ENCODE measurements around the gene LIMA1. TPM values are rescaled to one million over a fixed set of nuclear protein-coding genes. Genes with fewer than 3 reads are reported as not detected.

The LIMA1 gene
- total and polyA plus RNA-seq, 2 of the 4 experiments (the other 2 are of a cell fraction) = 126 to 163 TPM

- Histone ChIP-seq H2BK120ac (ENCODE audit: low read depth, low read length) (no peak overlapping the region; the same call in 1 of the 2 replicates), H2AK9ac (replicated peaks; ENCODE audit: low read depth, low read length, poor library complexity) (no peak overlapping the region), H3K27me3 (ENCODE audit: control insufficient read depth, insufficient read depth, low read length) (no peaks in the 10 kb centered on the region), H3K4ac (ENCODE audit: low read depth, low read length) (peak overlapping the region; percentile 27; the same call in 1 of the 2 replicates), H4K20me1 (ENCODE audit: insufficient read depth, low read length) (peaks cover 5% of the 10 kb centered on the region; the same call in 1 of the 2 replicates), H3K4me3 (ENCODE audit: insufficient read depth, low read depth, low read length) (no peak overlapping the region), H3K9me3 (ENCODE audit: control insufficient read depth, insufficient read depth, low read length) (no peaks in the 10 kb centered on the region), H4K91ac (ENCODE audit: insufficient read depth, low read depth, low read length) (no peak overlapping the region), H2AFZ (replicated peaks; ENCODE audit: low read length, poor library complexity) (no peak overlapping the region), H3K4me2 (ENCODE audit: low read depth, low read length) (peak overlapping the region; percentile 5; the same call in 1 of the 2 replicates), H3K9me1 (ENCODE audit: insufficient read depth, low read length) (peaks cover 6% of the 10 kb centered on the region), H3K18ac (ENCODE audit: low read depth, low read length) (peak overlapping the region; percentile 30; the same call in 1 of the 2 replicates), H3K27ac (ENCODE audit: insufficient read depth, low read length) (no peak overlapping the region), H2BK5ac (ENCODE audit: low read depth, low read length, poor library complexity, severe bottlenecking) (peak overlapping the region; percentile 5), H4K8ac (ENCODE audit: low read depth in 2 of 2, low read length in 2 of 2) (0 out of 4 replicates have a peak overlapping the region, but pooled peaks of 1 of the 2 experiments have one; percentile 50), H3K9ac (ENCODE audit: low read depth, low read length) (no peak overlapping the region), H2AK5ac (ENCODE audit: low read depth, low read length) (0 out of 2 replicates have a peak overlapping the region, but pooled peaks have one; percentile 43), H2BK15ac (ENCODE audit: low read depth, low read length) (peak overlapping the region; percentile 7; the same call in 1 of the 3 replicates), H3K14ac (replicated peaks; ENCODE audit: low read depth, low read length) (peak overlapping the region; percentile 16; the same call in 1 of the 2 replicates), H3K4me1 (ENCODE audit: control insufficient read depth, insufficient read depth, low read length) (peaks cover 15% of the 10 kb centered on the region), H3K79me1 (ENCODE audit: low read depth in 1 of 2, low read length in 2 of 2) (peaks cover 4 to 11% of the 10 kb centered on the region in 2 experiments; a peak in 1 of 4 replicates), H3K36me3 (ENCODE audit: control insufficient read depth, insufficient read depth, low read length) (no peaks in the 10 kb centered on the region), H2BK20ac (ENCODE audit: low read depth, low read length) (no peak overlapping the region), H3K23ac (ENCODE audit: low read depth, low read length) (no peak overlapping the region), H4K5ac (ENCODE audit: low read depth, low read length) (no peak overlapping the region), H3K56ac (ENCODE audit: extremely low read depth, insufficient read depth, low read length) (no peak overlapping the region)
- in situ Hi-C loops (cut with MboI; ENCODE audit: low sequenced_read_pairs) = no loop called here
- intact Hi-C loops (cut with micrococcal nuclease) = no loop called here
- no peak for TF ChIP-seq MAZ (IDR thresholded peaks at IDR 0.05; ENCODE audit: borderline replicate concordance, low read depth, low read length)
- TF ChIP-seq FOS (IDR thresholded peaks at IDR 0.05; ENCODE audit: low read depth, low read length) = no peak
- no peak for TF ChIP-seq RFX5 (IDR thresholded peaks at IDR 0.05; ENCODE audit: low read depth, low read length)
- no peak for TF ChIP-seq NFE2L2 (IDR thresholded peaks at IDR 0.05; ENCODE audit: low read depth, low read length)
- dilution Hi-C loops (cut with HindIII; ENCODE audit: low sequenced_read_pairs, unreplicated experiment) = no loop called here
- POLR2A ChIA-PET (ENCODE audit: unreplicated experiment) = no interaction called here
- CTCF ChIA-PET = interaction anchor here (0.5 to 0.6 kb wide), 2 partner anchors 140 to 442 kb away, joined by 3 to 4 read pairs; no protein-coding TSS in a partner anchor
- WGBS, 2 experiments (ENCODE audit: extremely low coverage in 2 of 2, insufficient read length in 1 of 2) = 40% methylated on average over 1 of the region's 6 CpGs; no CpG with 5 or more reads in 1 of the 2 experiments
- ATAC-seq (ENCODE audit: low read depth) (peak; percentile 44; the same call in 1 of the 2 replicates), DNase-seq (peak; percentile 64)
- BruUV-seq (replicated peaks) = no TSS peak
These were observed 25.8 kb downstream of the LIMA1 start for GRCh38 chr12:50257236-50258166.

Data from IMR-90 (cell line).